GM18505 (cell line): ENCODE results near the gene C10orf71.

ENCODE experiments used
- ATAC-seq: cut with Tn5 transposase; IDR thresholded peaks from one replicate; pipeline ENCODE4 v1.9.1; 2021; ENCODE audit not compliant: unreplicated experiment
- POLR2A ChIP-seq: IDR thresholded peaks from 4 replicates; pipeline ENCODE4 v1.6.1; 2011; ENCODE audit warnings: borderline replicate concordance; ENCODE audit not compliant: insufficient read depth, insufficient read length; ENCODE audit errors: extremely low read depth

The C10orf71 gene

DNA sequence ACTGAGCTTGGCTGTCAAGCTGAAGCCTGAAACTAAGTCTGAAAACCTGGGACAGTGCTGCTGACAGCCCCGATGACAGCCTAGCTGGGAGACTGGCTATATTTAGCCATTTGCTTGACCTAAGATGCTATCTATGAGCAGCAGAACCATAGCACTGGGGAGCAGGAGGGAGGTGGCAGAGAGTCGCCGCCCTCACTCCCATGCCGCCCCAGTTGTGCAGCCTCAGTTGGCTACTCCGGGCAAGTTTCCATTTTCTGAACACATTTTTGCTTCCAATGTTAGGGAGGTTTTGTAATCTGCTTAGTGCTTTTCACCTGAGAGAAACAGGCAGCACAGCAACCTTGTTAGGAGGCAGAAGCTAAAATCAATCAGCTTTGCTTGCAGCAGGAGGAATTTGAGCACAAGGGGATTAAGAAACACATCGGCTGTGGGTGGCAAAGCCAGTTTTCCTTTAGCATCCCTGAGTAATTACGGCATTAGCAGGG is 20.4 kb upstream of the C10orf71 start:
- TF ChIP-seq POLR2A: no peak
- no peak for ATAC-seq

DNA sequence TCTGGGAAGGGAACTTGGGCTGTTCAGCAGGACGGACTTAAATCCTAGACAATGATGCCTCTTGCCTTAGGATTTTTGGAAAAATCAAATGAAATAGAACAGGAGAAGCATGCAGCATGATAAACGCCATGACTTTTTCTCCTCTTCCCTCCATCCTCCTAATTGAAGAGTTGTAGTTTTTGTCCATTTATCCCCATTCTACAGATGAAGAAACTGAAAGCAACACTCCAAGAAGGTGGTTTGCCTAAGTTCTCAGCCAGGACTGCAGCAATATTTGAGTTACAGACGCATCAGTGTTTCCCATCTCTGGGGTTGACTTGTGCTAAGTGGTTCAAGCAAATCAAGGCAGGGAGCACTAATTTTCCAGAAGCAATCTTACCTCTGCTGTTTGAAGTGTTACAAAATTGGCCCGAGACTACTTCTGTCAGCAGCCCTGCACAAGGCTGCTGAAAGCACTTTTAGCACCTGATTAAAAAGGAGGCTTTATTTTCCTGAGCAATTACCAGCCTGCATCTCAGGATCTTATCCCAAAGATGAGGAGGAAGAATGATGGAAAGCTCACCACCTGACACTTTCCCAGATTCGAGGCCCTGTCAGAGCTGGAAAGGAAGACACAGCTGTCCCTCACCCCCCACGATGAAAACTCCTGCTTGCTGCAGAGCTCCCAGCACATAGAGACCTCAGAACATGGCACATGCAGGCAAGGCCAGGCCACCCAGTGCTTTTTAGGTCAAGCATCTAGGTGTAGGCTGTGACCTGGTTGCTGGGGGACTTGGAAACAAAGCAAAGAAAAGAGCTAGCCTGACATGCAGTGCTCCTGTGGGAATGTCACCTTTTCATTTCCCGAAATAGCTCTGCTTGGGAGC is 19.7 kb upstream of the C10orf71 start:
- no peak for TF ChIP-seq POLR2A
- no peak for ATAC-seq

DNA sequence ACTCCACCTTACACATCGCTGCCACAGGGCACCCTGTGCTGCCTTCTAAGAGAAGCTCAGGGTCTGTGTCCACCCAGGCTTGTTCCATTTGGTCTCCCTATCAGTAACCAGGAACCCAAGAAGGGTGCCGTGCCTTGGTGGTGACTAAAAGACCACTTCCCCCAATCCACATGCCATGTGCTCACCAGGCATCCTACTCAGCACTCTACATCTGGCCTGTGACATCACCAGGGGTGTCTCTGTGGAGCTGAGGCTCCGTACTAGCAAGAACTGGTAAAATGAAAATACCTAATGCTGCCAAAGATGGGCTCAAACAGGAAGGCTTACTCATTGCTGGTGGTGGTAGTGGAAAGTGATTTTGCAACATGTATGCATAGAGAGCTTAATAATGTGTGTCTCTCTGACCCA is 19.0 kb upstream of the C10orf71 start:
- ATAC-seq: no peak

GRCh38 chr10:49281461-49281860 is 17.5 kb upstream of the C10orf71 start:
- no peak for TF ChIP-seq POLR2A
- ATAC-seq: no peak

More for the DNA sequence above, 19.0 kb upstream of the C10orf71 start:
- no peak for TF ChIP-seq POLR2A

DNA sequence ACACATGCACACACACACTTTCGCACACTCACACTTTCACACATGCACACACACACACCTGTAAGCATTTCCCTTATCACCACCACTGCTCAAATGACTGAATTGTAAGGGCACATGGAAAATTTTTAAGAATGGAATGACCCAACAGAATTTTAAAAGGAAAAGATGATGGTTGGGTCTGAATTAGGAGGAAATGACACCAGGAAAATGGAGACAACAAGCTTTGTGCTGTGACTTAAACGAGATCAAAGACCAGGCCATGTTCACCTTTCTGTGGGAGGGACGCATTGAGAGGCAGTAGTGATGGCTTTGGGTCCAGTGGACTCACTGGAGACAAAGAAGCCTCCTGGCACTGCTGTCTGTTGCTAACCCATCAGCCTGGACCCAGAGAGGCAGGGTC is 16.7 kb upstream of the C10orf71 start:
- no peak for ATAC-seq
- no peak for TF ChIP-seq POLR2A

GRCh38 chr10:49282879-49283341 is 16.1 kb upstream of the C10orf71 start:
- no peak for ATAC-seq
- no peak for TF ChIP-seq POLR2A

- no peak for TF ChIP-seq POLR2A
- ATAC-seq: no peak
Observed at GRCh38 chr10:49283491-49283890, 15.5 kb upstream of the C10orf71 start.

- no peak for TF ChIP-seq POLR2A
- no peak for ATAC-seq
Observed at GRCh38 chr10:49284356-49284755, 14.6 kb upstream of the C10orf71 start.

DNA sequence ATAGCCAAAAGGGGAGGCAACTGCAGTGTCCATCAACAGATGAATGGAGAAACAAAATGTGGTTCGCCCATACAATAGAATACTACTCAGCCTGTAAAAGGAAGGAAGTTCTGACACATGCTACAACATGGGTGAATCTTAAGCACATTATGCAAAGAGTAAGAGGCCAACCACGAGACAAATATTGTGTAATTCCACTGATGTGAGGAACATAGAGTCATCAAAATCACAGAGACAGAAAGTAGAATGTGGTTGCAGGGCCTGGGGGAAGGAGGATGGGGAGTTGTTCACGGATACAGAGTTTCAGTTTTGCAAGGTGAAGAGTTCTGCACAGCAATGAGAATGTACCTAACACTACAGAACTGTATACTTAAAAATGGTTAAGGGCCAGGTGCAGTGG is 13.7 kb upstream of the C10orf71 start:
- no peak for ATAC-seq
- no peak for TF ChIP-seq POLR2A

- no peak for ATAC-seq
- TF ChIP-seq POLR2A: no peak
Observed at GRCh38 chr10:49286686-49287085, 12.3 kb upstream of the C10orf71 start.

GRCh38 chr10:49287689-49288340 is 11.2 kb upstream of the C10orf71 start:
- ATAC-seq: no peak
- TF ChIP-seq POLR2A: no peak

GRCh38 chr10:49288341-49289065 is 10.5 kb upstream of the C10orf71 start:
- no peak for TF ChIP-seq POLR2A
- ATAC-seq: no peak

DNA sequence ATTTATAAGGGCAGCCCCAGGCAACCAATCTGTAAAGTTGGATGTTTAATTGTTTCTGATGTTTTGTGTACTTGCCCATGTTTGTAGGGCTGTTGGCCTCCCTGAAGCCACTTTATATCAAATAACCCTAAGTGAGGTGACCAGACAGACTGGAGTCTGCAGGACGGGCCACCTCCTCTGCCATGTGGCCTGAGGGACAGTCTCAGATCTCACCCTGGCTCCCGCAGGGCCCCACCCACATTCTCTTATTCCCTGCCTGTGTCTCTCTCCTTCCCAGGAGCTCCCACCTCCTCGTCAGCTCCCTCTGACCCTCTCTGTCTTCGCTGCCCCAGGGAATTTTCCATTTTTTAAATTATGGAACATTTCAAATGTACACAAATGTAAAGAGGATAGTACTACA is 9.5 kb upstream of the C10orf71 start:
- ATAC-seq: no peak
- TF ChIP-seq POLR2A: no peak
